Immature natural killer cell (primary cell): ENCODE results near the gene SEMA6D. TPM values are rescaled to one million over a fixed set of nuclear protein-coding genes. Genes with fewer than 3 reads are reported as not detected.

Experiments
- DNase-seq, 3 donors: peaks; one replicate each; pipeline ENCODE4 v3.0.0; 2022; ENCODE audit warnings: mixed read lengths in 1 of 3
- H3K27ac Mint-ChIP-seq, 6 donors: one replicate each; pipeline ENCODE4 v1.8.0; 2020; ENCODE audit warnings: mixed read lengths in 6 of 6, mild to moderate bottlenecking in 5 of 6, inconsistent platforms in 4 of 6, moderate library complexity in 3 of 6
- H3K27me3 Mint-ChIP-seq, 3 donors: one replicate each; pipeline ENCODE4 v1.8.0; 2020 to 2021; ENCODE audit warnings: low read depth in 3 of 3, mild to moderate bottlenecking in 3 of 3, mixed read lengths in 3 of 3, moderate library complexity in 3 of 3, inconsistent platforms in 1 of 3
- H3K36me3 Mint-ChIP-seq, 3 donors: one replicate each; pipeline ENCODE4 v1.8.0; 2020; ENCODE audit warnings: mixed read lengths in 3 of 3, inconsistent platforms in 2 of 3, mild to moderate bottlenecking in 2 of 3
- H3K4me1 Mint-ChIP-seq, 2 donors: one replicate each; pipeline ENCODE4 v1.8.0; 2020; ENCODE audit warnings: inconsistent platforms in 2 of 2, mild to moderate bottlenecking in 2 of 2, mixed read lengths in 2 of 2, moderate library complexity in 1 of 2
- H3K4me3 Mint-ChIP-seq, 5 donors: one replicate each; pipeline ENCODE4 v1.8.0; 2020; ENCODE audit warnings: mild to moderate bottlenecking in 5 of 5, mixed read lengths in 5 of 5, inconsistent platforms in 3 of 5, moderate library complexity in 3 of 5
- H3K9me3 Mint-ChIP-seq, 6 donors: one replicate each; pipeline ENCODE4 v1.8.0; 2020; ENCODE audit warnings: mild to moderate bottlenecking in 6 of 6, mixed read lengths in 6 of 6, inconsistent platforms in 4 of 6, moderate library complexity in 3 of 6
- polyA plus RNA-seq, 3 donors: library from polyadenylated mRNA; unstranded; fragments of 300-500 nt; fragmentation: Illumina TruSeq; gene quantifications; one replicate each; pipeline ENCODE4 v1.2.3, GENCODE V29; 2021

Gene SEMA6D
- polyA plus RNA-seq, 3 donors from 2014 or later, result not detected

DNA sequence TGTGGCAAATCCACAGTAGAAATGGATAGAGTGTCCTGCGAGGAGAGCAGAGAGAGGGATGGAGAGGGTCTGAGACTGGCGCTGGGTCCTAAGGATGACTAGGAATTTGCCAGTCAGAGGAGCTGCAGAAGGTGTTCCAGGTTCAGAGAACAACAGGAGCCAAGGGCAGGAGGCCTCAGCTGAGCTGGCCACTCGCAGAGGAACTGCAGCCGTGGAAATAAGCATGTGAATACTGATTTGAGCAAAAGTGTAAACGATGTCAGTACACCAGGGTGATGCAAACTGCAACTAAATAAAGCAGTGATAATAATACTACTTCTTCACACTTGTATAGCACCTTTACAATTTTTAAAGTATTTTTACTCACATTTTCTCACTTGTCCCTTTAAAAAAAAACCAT is 24.6 kb downstream of the SEMA6D start:
- Mint-ChIP-seq H3K27me3 (peaks cover 0 to 7% (median 2%) of the 10 kb centered on the region in 3 donors), H3K4me1 (no peaks in the 10 kb centered on the region), H3K27ac (no peak overlapping the region), H3K36me3 (no peaks in the 10 kb centered on the region), H3K4me3 (no peak overlapping the region), H3K9me3 (peaks cover 0 to 8% (median 3%) of the 10 kb centered on the region in 6 donors)
- DNase-seq, result no peak

DNA sequence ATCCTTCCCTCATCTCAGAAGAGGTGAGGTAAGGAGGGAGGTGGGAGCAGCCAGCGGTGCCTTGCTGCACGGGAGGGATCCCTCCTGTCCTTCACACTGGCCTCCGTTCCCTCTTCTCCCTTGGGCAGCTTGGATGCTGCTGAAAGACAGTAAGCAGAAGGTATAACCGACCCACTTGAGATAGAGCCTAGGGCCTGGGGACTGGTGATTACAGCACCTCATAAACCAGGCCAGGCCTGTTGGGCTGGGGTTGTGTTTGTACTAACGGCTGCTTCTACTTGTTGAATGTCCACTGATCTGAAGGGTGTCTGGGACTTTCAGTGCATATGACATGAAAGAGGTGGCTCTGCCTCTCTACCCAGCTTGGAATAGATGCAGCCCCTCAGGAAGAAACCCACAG is 25.0 kb downstream of the SEMA6D start:
- DNase-seq, result no peak
- Mint-ChIP-seq H3K4me3 (no peak overlapping the region), H3K27me3 (peaks cover 0 to 7% (median 2%) of the 10 kb centered on the region in 3 donors), H3K9me3 (peaks cover 0 to 8% (median 3%) of the 10 kb centered on the region in 6 donors), H3K4me1 (no peaks in the 10 kb centered on the region), H3K36me3 (no peaks in the 10 kb centered on the region), H3K27ac (no peak overlapping the region)

GRCh38 chr15:47742742-47743141 is 25.4 kb downstream of the SEMA6D start:
- no peaks in the 10 kb centered on the region for H3K36me3 Mint-ChIP-seq
- H3K9me3 Mint-ChIP-seq, result peaks cover 0 to 8% (median 3%) of the 10 kb centered on the region in 6 donors
- no peak for DNase-seq
- no peaks in the 10 kb centered on the region for H3K4me1 Mint-ChIP-seq
- peaks cover 0 to 7% (median 2%) of the 10 kb centered on the region in 3 donors for H3K27me3 Mint-ChIP-seq
- no peak overlapping the region for H3K27ac Mint-ChIP-seq
- H3K4me3 Mint-ChIP-seq, result no peak overlapping the region

DNA sequence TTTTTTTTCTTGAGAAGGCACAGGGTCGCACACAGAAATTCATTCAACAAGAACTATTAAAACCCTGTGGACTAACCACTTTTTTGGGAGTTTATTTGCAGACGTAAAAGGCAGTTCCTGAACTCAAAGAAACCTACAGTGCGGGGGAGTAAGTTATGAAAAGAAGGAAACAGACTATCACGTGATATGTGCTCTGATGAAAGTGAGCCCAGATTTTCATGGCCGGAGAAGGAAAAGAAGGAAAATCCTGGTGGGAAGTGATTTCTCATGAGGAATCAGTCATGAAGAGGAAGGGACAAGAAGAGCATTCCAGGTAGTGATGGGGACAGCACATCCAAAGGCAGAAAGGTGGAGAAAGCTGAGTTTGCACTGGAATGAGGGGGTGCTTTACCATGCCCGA is 26.1 kb downstream of the SEMA6D start:
- Mint-ChIP-seq H3K4me3 (no peak overlapping the region), H3K4me1 (no peaks in the 10 kb centered on the region), H3K36me3 (no peaks in the 10 kb centered on the region), H3K27ac (no peak overlapping the region), H3K9me3 (peaks cover 0 to 8% (median under 1%) of the 10 kb centered on the region in 6 donors), H3K27me3 (peaks cover 0 to 7% (median 2%) of the 10 kb centered on the region in 3 donors)
- no peak for DNase-seq

- no peaks in the 10 kb centered on the region for H3K4me1 Mint-ChIP-seq
- DNase-seq, result no peak
- H3K9me3 Mint-ChIP-seq, result peaks cover 0 to 8% (median under 1%) of the 10 kb centered on the region in 6 donors
- H3K4me3 Mint-ChIP-seq, result no peak overlapping the region
- no peaks in the 10 kb centered on the region for H3K36me3 Mint-ChIP-seq
- H3K27ac Mint-ChIP-seq, result no peak overlapping the region
- H3K27me3 Mint-ChIP-seq, result peaks cover 0 to 7% (median 2%) of the 10 kb centered on the region in 3 donors
Measured at GRCh38 chr15:47743886-47744285, 26.6 kb downstream of the SEMA6D start.

- H3K36me3 Mint-ChIP-seq, result no peaks in the 10 kb centered on the region
- no peaks in the 10 kb centered on the region for H3K4me1 Mint-ChIP-seq
- no peak overlapping the region for H3K4me3 Mint-ChIP-seq
- peaks cover 0 to 8% (median under 1%) of the 10 kb centered on the region in 6 donors for H3K9me3 Mint-ChIP-seq
- no peak overlapping the region for H3K27ac Mint-ChIP-seq
- no peak for DNase-seq
- H3K27me3 Mint-ChIP-seq, result peaks cover 0 to 7% (median 2%) of the 10 kb centered on the region in 3 donors
Measured at GRCh38 chr15:47744496-47744895, 27.2 kb downstream of the SEMA6D start.

- H3K9me3 Mint-ChIP-seq, result peaks cover 0 to 8% (median under 1%) of the 10 kb centered on the region in 6 donors
- no peaks in the 10 kb centered on the region for H3K4me1 Mint-ChIP-seq
- peaks cover 0 to 7% (median 2%) of the 10 kb centered on the region in 3 donors for H3K27me3 Mint-ChIP-seq
- DNase-seq, result no peak
- no peak overlapping the region for H3K4me3 Mint-ChIP-seq
- H3K27ac Mint-ChIP-seq, result no peak overlapping the region
- no peaks in the 10 kb centered on the region for H3K36me3 Mint-ChIP-seq
Measured at GRCh38 chr15:47744973-47745372, 27.7 kb downstream of the SEMA6D start.

DNA sequence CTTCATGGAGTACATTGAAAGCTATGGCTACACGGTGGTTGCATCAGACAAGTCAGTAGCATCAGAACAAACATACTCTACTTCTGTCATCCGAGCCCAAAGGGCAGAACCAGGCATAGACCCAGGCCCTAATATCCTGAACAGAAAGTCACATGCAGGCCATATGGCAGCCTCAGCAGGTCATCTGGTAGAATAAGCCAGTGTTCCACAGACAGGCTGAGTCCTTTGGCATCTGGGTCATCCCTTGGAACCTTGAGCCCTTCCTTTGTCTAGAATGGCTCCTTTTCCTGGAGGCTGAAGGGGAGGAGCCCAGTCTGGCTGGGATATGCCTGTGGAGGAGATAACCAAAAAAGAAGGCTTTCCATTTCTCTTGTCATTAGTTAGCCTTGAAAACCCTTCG is 29.2 kb downstream of the SEMA6D start:
- H3K4me3 Mint-ChIP-seq, result no peak overlapping the region
- H3K36me3 Mint-ChIP-seq, result no peaks in the 10 kb centered on the region
- DNase-seq, result no peak
- H3K27ac Mint-ChIP-seq, result no peak overlapping the region
- H3K4me1 Mint-ChIP-seq, result no peaks in the 10 kb centered on the region
- H3K9me3 Mint-ChIP-seq, result peaks cover 0 to 6% (median 2%) of the 10 kb centered on the region in 6 donors
- peaks cover 0 to 7% (median 2%) of the 10 kb centered on the region in 3 donors for H3K27me3 Mint-ChIP-seq

GRCh38 chr15:47750030-47750739 is 32.9 kb downstream of the SEMA6D start:
- H3K27ac Mint-ChIP-seq, result no peak overlapping the region
- H3K9me3 Mint-ChIP-seq, result peaks cover 5 to 20% (median 14%) of the 10 kb centered on the region in 6 donors

DNA sequence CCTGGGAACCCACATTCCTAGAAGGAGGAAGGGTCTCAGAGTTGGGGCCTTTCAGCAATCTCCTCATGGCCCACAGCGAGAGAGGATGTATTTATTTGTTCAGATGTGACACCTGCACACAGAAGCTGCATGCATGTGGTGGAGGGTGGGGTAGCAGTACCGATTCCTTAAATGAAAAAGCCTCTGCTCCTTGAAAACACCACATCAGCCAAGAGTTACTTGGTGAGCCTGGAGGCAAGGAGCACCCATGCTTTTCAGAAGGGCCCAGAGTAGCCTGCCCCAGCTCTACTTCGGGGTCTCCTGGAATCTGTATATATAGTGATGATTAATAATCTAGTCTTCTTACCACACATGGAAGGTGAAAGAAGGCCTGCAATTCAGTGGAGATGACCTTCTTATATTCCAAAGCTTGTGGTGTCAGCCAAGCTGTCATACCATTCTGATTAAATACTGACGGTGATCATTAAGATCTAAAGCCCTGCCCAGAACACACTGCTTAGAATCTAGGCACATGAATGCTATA is 33.5 kb downstream of the SEMA6D start:
- no peak for DNase-seq
- Mint-ChIP-seq H3K4me3 (no peak overlapping the region), H3K9me3 (peaks cover 8 to 20% (median 15%) of the 10 kb centered on the region in 6 donors), H3K36me3 (peaks cover 0 to 10% (median 8%) of the 10 kb centered on the region in 3 donors), H3K27me3 (peaks cover 0 to 1% (median 0%) of the 10 kb centered on the region in 3 donors), H3K27ac (no peak overlapping the region), H3K4me1 (no peaks in the 10 kb centered on the region)

More at GRCh38 chr15:47750030-47750739, 32.9 kb downstream of the SEMA6D start:
- peaks cover 0 to 1% (median 0%) of the 10 kb centered on the region in 3 donors for H3K27me3 Mint-ChIP-seq
- H3K4me3 Mint-ChIP-seq, result no peak overlapping the region
- H3K36me3 Mint-ChIP-seq, result peaks cover 0 to 10% (median 8%) of the 10 kb centered on the region in 3 donors
- DNase-seq, result no peak
- H3K4me1 Mint-ChIP-seq, result no peaks in the 10 kb centered on the region

GRCh38 chr15:47753591-47753990 is 36.3 kb downstream of the SEMA6D start:
- Mint-ChIP-seq H3K27ac (no peak overlapping the region), H3K4me1 (no peaks in the 10 kb centered on the region), H3K4me3 (no peak overlapping the region), H3K36me3 (peaks cover 0 to 10% (median 8%) of the 10 kb centered on the region in 3 donors), H3K9me3 (peaks cover 8 to 23% (median 16%) of the 10 kb centered on the region in 6 donors), H3K27me3 (peaks cover 0 to 1% (median 0%) of the 10 kb centered on the region in 3 donors)
- DNase-seq, result no peak

DNA sequence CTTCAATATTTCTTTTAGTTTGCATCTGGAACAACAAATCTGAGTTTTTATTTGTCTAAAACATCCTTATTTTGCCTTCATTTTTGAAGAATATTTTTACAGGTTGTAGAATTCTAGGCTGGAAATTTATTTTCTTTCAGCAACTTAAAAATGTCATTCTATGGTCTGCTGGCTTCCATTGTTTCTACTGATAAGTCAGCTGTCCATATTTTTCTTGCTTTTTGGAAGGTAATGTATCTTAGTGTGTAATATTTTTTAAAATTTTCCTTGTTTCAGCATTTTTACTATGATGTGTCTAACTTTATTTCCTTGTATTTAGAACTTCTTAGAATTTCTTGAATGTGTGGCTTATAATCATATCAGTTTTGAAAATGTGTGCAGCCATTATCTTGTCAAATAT is 37.0 kb downstream of the SEMA6D start:
- Mint-ChIP-seq H3K9me3 (peaks cover 8 to 23% (median 16%) of the 10 kb centered on the region in 6 donors), H3K36me3 (peaks cover 0 to 10% (median 8%) of the 10 kb centered on the region in 3 donors), H3K27ac (no peak overlapping the region), H3K4me1 (no peaks in the 10 kb centered on the region), H3K27me3 (peaks cover 0 to 1% (median 0%) of the 10 kb centered on the region in 3 donors), H3K4me3 (no peak overlapping the region)
- no peak for DNase-seq

DNA sequence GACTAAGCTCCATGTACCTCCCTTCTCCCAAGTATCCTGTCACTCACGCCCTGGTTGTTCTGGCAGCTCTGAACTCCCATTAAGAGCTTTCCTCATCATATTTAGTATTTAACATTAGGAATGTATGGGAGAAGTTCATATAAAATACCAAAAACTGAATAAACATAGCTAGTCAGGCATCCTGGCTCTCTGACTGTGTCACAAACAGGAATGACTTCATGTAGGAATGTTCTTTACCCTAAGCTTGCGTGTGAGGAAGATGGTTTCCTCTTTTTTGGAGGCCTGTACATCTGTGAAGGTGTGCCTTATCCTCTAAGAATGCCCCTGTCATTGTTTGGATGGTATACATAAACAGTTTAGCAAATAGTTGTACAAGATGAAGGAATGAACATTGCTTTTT is 38.6 kb downstream of the SEMA6D start:
- Mint-ChIP-seq H3K27me3 (peaks cover 0 to 1% (median 0%) of the 10 kb centered on the region in 3 donors), H3K36me3 (peaks cover 0 to 10% (median 8%) of the 10 kb centered on the region in 3 donors), H3K27ac (no peak overlapping the region), H3K9me3 (peaks cover 4 to 23% (median 15%) of the 10 kb centered on the region in 6 donors), H3K4me3 (no peak overlapping the region), H3K4me1 (no peaks in the 10 kb centered on the region)
- DNase-seq, result no peak

GRCh38 chr15:47756872-47757271 is 39.6 kb downstream of the SEMA6D start:
- H3K4me3 Mint-ChIP-seq, result no peak overlapping the region
- H3K27ac Mint-ChIP-seq, result no peak overlapping the region
- H3K27me3 Mint-ChIP-seq, result peaks cover 0 to 1% (median 0%) of the 10 kb centered on the region in 3 donors
- no peak for DNase-seq
- no peaks in the 10 kb centered on the region for H3K4me1 Mint-ChIP-seq
- peaks cover 0 to 7% (median 5%) of the 10 kb centered on the region in 3 donors for H3K36me3 Mint-ChIP-seq
- peaks cover 4 to 23% (median 13%) of the 10 kb centered on the region in 6 donors for H3K9me3 Mint-ChIP-seq
